Activated CD4-positive, alpha-beta T cell treated with anti-CD3 and anti-CD28 coated beads, Interleukin-10, Interleukin-2, amounts not matched to agents 100 ng/mL and 50 ng/mL, durations not matched to agents 16 hours and 8 hours (primary cell): ENCODE data around the gene C2CD4B.

Experiments
- DNase-seq: peaks from one replicate; pipeline ENCODE4 v3.0.0-alpha.2; 2020

The C2CD4B gene, protein sequence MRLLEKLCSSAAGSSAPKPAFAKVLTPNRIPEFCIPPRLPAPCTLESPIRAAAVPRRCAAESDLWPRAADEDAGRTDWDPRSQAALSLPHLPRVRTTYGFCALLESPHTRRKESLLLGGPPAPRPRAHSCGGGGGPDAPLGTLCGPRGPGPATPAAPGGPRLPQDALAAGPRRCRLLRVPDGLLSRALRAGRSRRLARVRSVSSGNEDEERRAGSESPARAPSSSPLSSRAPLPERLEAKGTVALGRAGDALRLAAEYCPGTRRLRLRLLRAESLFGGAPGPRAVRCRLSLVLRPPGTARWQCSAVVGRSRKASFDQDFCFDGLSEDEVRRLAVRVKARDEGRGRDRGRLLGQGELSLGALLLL

DNA sequence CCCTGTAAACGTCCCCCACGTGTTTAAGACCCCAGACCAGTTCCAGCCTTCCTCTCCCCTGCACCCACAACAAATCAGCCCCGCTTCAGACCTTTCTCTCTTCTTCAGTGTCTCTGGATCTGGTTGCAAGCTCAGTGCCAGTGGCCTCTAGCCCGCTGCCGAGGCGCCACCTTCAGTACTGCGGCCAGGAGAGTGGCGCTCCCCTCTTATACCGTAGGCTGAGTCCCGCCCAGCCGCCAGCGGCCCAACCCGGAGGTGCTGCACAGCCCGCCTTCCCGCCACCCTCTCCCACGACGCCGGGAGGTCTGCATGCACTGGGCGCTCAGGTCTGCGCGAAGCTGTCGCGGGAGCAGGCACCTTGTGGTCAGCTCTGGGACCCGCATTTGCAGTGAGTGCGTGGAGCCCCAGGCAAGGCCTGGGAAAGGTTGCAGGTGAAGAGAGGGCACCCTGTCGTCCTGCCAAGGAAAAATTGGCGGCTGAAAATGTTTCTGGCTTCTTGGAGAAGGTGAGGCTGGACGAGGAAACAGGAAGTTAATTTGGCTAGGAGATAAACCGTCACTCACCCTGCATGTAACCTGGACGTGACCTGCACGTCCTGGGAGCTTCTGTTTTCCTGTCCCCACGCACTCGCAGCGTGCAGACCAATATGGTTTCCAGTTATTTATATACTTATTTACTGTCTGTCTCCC is at the start of gene C2CD4B:
Gene C2CD4B (minus strand): TSS at position 182 of the 689 bp plus-strand sequence. CDS start 301 bp downstream, outside the sequence.
- DNase-seq, result peak; percentile 39

DNA sequence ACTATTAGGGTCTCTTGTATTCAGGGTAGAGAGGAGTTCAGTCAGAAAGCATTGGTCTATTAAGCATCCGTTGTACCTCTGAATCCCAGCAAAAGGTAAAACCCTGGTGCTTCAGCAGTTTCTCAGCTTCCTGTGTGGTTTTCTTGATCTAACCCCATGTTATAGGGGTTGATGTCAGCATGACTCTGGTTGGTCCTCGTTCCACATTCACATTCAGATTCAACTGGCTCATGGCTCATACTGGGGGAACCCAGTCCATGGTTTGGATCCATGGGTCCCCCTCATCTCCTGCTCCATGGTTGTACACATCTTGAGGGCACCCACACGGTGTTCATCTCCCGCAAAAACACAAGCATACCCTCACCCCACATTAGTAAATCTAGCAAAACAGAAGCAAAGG is 47.7 kb upstream of the C2CD4B start:
- DNase-seq, result peak; percentile 12

DNA sequence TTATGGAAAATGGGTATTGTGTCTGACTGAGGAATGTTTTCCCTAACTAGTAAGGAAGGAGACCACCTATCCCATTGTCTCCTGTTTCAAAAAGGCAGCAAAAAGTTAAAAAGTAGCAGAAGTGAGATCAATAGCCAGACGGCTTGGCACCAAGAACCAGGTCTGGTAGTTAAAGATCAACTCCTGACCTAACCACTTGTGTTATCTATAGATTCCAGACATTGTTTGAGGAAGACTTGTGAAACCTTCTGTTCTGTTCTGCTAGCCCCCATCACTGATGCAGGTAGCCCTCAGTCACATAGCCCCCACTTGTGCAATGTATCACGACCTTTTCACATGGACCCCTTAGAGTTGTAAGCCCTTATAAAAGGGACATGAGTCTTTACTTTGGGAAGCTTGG is 46.3 kb upstream of the C2CD4B start:
- DNase-seq, result no peak

DNA sequence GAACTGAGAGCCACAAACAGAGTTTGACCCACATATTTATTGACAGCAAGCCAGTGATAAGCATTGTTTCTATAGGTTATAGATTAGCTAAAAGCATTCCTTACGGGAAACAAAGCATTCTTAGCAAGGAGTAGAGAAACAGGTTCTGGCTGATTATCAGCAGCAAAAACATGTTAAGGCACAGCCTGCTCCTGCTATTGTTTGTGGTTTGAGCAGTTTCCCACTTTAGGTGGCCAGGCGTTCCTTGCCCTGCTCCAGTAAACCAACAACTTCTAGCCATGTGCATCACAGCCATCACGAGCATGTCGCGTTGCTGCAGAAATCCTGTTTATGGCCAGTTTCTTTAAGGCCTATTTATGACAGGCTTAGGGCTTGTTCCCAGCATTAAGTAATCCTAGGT is 44.7 kb upstream of the C2CD4B start:
- DNase-seq, result no peak

DNA sequence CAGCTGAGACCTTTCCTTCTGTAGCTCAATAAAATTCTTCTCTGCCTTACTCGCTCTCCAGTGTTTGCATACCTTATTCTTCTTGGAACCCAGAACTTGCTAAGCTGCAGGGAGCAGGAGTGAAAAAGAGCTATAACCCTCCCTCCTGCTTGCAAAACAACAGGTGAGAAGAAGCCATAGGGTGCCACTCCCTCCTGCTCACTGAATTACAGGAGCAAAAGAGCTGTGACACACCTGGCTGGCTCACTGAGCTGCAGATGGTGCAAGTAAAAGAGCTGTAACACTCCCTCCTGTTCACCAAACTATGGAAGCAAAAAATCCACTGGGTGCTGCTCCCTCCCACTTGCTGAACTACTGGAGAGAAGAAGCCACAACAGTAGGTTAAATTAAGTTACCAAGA is 44.2 kb upstream of the C2CD4B start:
- no peak for DNase-seq

DNA sequence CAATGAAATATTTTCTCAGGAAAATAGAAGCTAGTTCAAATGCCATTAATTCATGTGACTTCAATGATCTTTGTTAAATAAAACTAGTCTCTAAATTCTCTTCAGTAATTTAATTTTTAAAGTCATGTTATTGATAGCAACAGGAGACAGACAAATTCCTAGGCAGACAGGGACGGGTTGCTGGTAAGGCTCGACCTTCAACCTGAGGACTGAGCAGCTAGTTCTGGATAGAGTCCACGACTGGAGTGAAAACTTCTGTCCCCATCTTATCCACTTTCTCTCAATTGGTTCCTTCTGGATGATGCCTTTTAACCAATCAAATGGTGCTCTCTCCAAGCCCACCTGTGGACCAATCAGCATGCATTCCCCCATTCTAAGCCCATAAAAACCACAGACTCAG is 43.8 kb upstream of the C2CD4B start:
- DNase-seq, result no peak

DNA sequence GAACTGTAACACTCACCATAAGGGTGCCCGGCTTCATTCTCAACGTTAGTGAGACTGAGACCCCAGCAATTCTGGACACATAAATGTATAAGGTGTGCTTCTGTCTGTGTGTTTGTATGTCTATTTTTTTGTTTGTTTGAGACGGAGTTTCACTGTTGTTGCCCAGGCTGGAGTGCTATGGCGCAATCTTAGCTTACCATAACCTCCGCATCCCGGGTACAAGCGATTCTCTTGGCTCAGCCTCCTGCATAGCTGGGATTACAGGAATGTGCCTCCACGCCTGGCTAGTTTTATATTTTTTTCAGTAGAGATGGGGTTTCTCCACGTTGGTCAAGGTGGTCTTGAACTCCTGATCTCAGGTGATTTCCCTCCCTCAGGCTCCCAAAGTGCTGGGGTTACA is 43.3 kb upstream of the C2CD4B start:
- no peak for DNase-seq

DNA sequence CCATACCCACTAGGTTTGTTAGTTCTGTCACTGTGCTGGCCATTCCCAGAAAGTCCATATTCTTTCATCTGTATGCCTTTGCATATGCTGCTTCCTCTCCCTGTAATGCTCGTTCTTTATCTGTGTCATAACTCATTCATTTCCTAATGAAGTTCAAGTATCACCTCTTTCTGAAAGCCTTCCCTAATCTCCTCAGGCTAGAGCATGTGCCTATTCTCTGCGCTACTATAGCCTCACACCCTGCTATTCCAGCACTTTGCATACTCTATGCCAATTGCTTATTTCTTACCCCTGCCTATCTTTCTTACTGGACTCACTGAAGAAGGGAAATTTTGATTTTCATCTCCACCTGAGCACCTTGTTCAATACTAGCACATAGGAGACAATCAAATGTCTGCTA is 25.6 kb upstream of the C2CD4B start:
- DNase-seq, result no peak

DNA sequence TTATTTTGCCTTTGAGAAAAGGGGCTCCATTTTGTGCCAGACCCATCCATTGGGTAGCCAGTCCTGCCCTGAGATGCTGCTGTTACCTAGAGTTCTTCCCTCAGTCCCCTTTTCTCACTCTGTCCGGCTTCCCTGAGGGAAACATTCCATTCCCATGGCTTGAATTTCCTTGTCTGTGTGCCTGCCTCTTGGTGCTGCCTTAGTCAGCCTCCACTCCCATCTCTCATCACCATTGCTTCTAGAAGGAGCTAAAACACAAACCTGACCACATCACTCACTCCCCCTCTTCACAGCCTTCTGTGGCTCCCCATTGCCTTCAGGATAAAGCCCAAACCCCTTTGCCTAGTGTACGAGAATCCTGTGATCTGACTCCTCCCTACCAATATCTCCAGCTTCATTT is 25.2 kb upstream of the C2CD4B start:
- no peak for DNase-seq

DNA sequence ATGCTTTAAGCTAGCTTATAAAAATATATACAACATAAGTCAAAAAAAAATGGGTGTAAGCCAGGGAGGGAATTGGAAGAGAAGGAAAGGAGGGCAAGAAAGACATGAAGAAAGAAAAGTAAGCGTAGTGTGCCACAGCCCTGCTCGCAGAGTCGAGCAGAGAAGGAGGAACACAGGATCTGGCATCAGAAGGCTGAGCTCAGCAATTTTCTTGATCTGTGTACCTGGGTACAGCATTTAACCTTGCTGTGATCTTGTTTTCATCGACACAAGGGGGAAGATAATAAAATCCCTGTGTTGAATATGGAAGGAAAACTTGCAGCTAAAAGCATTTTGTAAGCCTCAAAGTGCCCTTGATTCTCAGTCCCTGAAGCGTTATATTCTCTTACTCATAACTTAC is 23.7 kb upstream of the C2CD4B start:
- DNase-seq, result no peak

DNA sequence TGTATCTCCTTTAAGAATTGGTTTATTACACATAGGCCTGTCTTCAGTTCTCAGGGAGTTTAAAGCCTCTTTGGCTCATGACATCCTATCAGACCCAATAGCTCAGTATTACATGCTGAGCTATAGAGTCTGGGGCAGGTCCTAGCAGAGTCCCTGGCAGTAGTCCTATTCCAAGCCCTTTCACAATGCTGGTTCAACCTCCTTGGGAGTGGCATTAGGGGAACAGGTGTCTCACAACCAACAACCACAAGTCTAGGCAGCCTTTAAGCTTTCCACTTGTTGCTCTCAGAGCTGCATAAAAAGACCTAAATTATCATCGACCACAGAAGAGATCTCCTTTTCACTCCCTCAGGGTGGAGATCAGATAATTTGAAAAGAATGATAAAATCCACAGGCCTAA is 22.8 kb upstream of the C2CD4B start:
- no peak for DNase-seq

DNA sequence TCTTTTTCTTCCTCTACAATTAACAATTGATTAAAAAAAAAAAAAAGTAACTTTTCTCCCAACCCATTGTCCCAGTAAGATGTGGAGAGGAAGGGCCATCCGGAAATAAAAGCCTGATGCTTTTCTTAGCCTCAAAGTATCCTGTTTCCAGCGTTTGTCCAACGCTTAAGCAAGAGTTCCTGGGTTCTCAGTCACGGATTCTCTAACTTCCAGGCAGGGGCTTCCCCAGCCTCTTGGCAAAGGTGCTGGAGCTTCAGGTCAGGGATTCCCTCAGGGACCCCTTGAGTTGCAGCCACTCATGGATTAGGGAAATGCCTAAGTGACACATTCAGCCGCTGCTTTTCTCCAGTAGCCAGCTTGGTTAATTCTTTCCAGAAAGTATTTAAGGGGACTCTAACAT is 22.3 kb upstream of the C2CD4B start:
- DNase-seq, result no peak

DNA sequence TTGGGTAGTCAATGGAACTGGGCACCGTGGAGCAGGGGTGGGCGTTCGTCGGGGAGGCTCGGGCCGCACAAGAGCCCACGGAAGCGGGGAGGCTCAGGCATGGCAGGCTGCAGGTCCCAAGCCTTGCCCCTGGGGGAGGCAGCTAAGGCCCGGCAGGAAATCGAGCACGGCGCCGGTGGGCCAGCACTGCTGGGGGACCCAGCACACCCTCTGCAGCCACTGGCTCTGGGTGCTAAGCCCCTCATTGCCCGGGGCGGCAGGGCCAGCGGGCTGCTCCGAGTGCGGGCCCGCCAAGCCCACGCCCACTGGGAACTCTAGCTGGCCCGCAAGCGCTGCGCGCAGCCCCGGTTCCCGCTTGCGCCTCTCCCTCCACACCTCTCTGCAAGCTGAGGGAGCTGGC is 21.5 kb upstream of the C2CD4B start:
- DNase-seq, result no peak

DNA sequence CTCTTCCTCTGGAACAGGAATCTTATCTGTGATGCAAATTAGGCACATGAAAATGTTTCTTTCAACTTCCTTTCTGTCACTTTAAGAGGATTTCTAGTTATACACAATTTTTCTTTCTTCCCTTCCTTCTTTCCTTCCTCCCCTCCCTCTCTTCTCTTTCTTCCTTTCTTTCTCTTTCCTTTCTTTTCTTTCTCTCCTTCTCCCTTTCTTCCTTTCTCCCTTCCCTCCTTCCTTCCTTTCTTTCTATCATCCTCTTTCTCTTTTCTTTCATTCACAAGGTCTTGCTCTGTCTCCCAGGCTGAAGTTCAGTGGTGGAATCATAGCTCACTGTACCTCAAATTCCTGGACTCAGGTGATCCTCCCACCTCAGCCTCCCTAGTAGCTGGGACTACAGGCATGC is 18.0 kb upstream of the C2CD4B start:
- no peak for DNase-seq

DNA sequence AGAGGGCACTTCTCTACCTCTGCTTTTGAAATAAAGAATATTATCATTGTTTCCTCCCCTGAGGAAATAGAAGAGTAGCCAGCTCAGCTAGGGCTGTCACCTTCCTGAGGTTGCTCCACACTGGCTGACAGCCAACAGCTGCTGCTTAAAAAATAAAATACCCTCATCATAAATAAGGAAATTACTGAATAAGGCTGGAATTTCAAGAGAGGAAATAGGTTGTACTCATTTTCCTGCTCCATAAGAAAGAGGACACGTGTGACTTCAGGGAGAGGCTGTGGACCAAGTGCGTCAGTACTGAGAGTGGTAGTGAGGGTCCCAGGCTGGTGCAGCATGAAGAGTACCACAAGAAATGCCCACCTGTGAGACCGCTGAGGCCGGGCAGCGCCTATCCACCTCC is 8.1 kb upstream of the C2CD4B start:
- no peak for DNase-seq

DNA sequence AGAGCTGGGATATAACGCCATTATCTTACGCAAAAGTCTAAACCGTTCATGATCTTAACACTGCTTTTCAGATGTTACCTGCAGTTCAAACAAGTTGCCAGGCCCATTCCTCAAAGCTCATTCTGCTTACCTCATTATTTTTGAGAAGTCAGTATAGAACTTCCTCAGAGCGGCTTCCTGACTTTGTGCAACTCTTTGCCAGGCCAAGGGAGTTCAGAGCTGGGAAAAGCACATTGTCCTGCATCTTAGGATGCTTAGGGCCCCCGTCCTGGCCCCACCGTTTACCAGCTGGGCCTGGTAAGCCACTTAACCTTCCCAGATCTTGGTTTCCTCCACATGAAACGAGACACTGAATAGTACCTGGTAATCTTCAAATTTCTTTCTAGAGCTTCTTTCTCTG is 6.8 kb upstream of the C2CD4B start:
- DNase-seq, result no peak

DNA sequence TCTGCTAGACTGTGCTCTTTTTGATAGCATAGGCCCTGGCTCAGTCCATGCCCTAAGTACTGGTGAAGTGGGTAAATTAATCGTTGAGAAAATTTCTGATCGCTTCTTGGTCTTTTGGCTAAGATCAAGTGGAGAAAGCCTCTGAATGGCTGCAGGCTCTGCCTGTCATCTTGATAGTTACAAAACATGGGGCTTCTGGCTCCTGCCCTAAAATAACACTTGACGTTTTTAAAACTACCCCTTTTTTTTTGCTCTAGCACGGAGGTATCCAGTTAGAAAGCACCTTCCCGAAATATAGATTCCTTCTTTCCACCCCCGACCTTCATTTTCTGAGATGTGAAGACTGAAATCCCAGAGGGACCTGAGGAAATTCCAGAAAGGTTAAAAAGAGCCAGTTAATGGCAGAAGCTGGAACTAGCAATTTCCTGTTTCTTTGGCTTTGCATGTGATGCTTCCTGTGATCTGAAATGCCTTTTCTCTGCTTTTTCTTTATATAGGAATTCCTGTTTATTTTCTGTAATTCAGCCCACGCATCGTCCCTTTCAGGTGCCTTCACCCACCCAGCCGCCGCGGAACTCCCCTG is 799 bp upstream of the C2CD4B start:
- no peak for DNase-seq

DNA sequence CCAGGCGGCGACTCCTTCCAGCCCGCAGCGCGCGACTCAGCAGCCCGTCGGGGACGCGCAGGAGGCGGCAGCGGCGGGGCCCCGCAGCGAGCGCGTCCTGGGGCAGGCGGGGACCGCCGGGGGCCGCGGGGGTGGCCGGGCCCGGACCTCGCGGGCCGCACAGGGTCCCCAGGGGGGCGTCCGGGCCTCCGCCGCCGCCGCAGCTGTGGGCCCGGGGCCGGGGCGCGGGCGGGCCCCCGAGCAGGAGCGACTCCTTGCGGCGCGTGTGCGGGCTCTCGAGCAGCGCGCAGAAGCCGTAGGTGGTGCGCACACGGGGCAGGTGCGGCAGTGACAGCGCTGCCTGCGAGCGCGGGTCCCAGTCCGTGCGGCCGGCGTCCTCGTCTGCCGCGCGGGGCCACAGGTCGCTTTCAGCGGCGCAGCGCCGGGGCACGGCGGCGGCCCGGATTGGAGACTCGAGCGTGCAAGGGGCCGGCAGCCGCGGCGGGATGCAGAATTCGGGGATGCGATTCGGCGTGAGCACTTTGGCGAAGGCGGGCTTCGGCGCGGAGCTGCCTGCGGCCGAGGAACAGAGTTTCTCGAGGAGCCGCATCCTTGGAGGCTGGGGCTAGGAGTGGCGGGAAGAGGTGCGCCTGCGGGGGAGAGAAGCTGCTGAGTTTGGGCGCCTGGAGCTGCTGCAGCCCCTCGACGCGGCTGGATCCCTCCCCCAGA is 535 bp downstream of the C2CD4B start:
- DNase-seq, result no peak

DNA sequence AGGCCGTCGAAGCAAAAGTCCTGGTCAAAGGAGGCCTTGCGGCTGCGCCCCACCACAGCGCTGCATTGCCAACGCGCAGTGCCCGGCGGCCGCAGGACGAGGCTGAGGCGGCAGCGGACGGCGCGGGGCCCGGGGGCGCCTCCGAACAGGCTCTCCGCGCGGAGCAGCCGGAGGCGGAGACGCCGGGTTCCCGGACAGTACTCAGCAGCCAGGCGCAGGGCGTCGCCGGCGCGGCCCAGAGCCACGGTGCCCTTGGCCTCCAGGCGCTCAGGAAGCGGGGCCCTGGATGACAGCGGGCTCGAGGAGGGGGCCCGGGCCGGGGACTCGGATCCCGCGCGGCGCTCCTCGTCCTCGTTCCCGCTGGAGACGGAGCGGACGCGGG is 1.1 kb downstream of the C2CD4B start:
- no peak for DNase-seq

DNA sequence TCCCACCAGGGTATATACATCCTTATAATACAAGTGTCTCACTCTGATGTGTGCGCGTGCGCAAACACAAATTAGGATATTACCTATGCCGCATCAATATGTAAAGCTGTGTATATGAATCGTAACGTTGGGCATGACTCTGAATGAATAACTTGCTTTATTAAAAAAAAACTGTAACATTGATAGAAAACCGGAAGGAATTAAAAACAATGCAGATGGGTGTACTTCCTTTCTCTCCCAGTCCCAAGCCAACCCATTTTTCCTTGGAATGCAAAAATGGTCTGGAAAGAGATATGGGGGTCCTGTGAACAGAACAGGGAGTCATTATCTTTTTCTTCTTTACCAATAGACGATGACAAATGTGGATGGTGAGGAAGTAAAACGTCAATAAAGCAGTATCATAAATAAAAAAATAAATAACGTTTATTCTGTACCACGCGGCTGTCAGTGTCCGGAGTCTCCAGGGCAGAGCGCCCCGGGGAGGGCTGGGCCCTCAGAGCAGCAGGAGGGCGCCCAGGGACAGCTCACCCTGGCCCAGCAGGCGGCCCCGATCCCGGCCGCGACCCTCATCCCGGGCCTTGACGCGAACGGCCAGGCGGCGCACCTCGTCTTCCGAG is 1.6 kb downstream of the C2CD4B start:
- DNase-seq, result no peak

DNA sequence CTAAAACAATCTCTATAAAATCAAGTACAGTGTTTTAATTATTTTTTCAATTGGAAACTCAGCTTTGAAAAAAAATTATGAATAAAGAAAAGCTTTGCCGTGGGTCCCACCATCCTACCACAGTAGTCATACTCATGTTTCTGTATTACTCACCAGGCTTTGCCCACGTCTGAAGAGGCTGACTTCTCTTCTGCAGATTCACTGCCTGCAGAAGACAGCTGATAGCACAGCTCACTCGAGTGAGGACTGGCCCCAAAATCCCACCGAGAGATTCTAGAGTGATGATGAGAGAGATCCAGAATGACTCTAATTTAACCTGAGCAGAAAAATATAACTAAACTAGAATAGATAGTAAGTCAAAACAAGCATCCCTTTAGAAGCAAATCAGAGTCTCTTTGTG is 11.9 kb downstream of the C2CD4B start:
- DNase-seq, result peak; percentile 84

DNA sequence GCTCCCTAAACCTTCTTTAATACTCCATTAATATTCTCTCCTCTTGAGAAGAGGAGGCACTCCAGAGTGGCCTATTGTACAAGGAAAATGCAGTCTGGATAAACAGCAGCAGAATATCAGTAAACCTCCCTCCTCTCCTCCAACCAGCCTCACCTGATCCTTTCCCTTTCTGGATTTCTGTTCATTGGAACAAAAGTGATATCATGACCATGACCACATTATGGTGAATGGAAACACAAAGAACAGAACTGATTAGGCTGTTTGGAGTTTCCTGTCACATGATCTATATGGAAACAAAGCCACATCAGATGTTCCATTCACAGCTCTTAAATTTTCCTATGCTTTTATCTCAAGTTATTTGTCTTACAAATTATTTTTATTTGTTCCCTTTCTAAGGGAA is 14.6 kb downstream of the C2CD4B start:
- DNase-seq, result peak; percentile 20

DNA sequence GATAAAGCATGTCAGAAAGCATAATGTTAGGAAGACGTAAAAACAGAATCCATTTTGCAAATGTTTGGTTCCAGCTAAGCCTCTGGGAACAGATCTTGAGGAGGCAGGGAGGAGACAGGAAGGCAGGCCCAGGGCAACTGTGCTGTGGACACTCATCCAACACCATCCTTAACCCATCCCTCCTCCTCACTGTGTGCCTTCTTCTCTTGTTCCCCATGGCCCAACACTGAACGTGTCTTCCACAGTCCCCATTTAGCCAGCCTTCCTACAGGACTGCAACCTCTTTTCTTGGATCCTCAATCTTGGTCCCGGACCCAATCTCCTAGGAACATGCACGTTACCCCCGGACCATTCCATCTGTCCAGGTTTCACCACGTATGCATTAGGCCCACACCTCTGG is 15.4 kb downstream of the C2CD4B start:
- no peak for DNase-seq
